HEK293 (cell line): ENCODE results near the gene THBS3.

Source experiments
- CTCF ChIA-PET: fragments of 350-600 bp; formaldehyde crosslinking; extraction: SDS; loops from one replicate; lab custom pipeline; 2021; ENCODE audit warnings: antibody characterized with exemption; lab: Yijun Ruan, JAX
- POLR2A ChIA-PET: fragments of 300-600 bp; formaldehyde crosslinking; extraction: SDS; loops from one replicate; lab custom pipeline; 2020; ENCODE audit warnings: antibody characterized with exemption, inconsistent platforms; lab: Yijun Ruan, JAX
- H3K27ac ChIP-seq: fragments of 200-500 bp; sonication (Bioruptor generic); 2 replicates; pipeline ENCODE4 v1.5.1; 2014; ENCODE audit warnings: low read depth, low read length, control low read depth, inconsistent platforms; ENCODE audit errors: extremely low read depth
- H3K36me3 ChIP-seq, 2 experiments: fragments of 200-500 bp in 1 of 2; sonication (Bioruptor generic) in 1 of 2; 1 replicate in 1 of 2; 2 replicates in 1 of 2; pipeline ENCODE4 v1.5.1; 2014 to 2017; ENCODE audit warnings: inconsistent platforms in 2 of 2, low read length in 2 of 2; ENCODE audit not compliant: control insufficient read depth in 2 of 2, insufficient read depth in 1 of 2
- H3K4me1 ChIP-seq: fragments of 200-500 bp; sonication (Bioruptor generic); 2 replicates; pipeline ENCODE4 v1.5.1; 2014; ENCODE audit warnings: mild to moderate bottlenecking, low read length, inconsistent platforms; ENCODE audit not compliant: control insufficient read depth, insufficient read depth
- H3K4me3 ChIP-seq: 2 replicates; pipeline ENCODE4 v1.5.1; 2011; ENCODE audit warnings: low read depth, mild to moderate bottlenecking, control low read depth, low read length, moderate library complexity
- H3K9me3 ChIP-seq: fragments of 200-500 bp; sonication (Bioruptor generic); 2 replicates; pipeline ENCODE4 v1.5.1; 2014; ENCODE audit warnings: low read depth, low read length, inconsistent platforms; ENCODE audit not compliant: control insufficient read depth, insufficient read depth
- GLI2 ChIP-seq: fragments of 450-650 bp; formaldehyde crosslinking; IDR thresholded peaks from 2 replicates; pipeline ENCODE4; 2017; ENCODE audit warnings: missing biosample characterization, missing genetic modification characterization, low read depth, borderline replicate concordance
- HOXD13 ChIP-seq: sonication (generic); formaldehyde crosslinking; IDR thresholded peaks from 2 replicates; pipeline ENCODE4 v1.8.0; 2022; ENCODE audit warnings: missing genetic modification reagents, borderline replicate concordance
- KLF8 ChIP-seq: fragments of 450-650 bp; formaldehyde crosslinking; IDR thresholded peaks from 2 replicates; pipeline ENCODE4 v1.5.1; 2016; ENCODE audit warnings: missing biosample characterization, missing genetic modification characterization
- SALL2 ChIP-seq: fragments of 450-650 bp; formaldehyde crosslinking; IDR thresholded peaks from 2 replicates; pipeline ENCODE4 v1.5.0; 2017; ENCODE audit warnings: missing biosample characterization, mild to moderate bottlenecking, missing genetic modification characterization, borderline replicate concordance
- ZBTB17 ChIP-seq: fragments of 450-650 bp; formaldehyde crosslinking; IDR thresholded peaks from 2 replicates; pipeline ENCODE4 v1.5.1; 2016; ENCODE audit warnings: missing biosample characterization, missing genetic modification characterization
- ZBTB7A ChIP-seq: fragments of 450-650 bp; formaldehyde crosslinking; IDR thresholded peaks from 2 replicates; pipeline ENCODE4 v1.5.1; 2016; ENCODE audit warnings: low read depth, missing biosample characterization, missing genetic modification characterization
- ZNF10 ChIP-seq: fragments of 450-650 bp; formaldehyde crosslinking; IDR thresholded peaks from 2 replicates; pipeline ENCODE4 v1.5.1; 2017; ENCODE audit warnings: missing biosample characterization, missing genetic modification characterization
- ZNF114 ChIP-seq: fragments of 450-650 bp; formaldehyde crosslinking; IDR thresholded peaks from 2 replicates; pipeline ENCODE4 v1.5.0; 2017; ENCODE audit warnings: missing biosample characterization, missing genetic modification characterization
- ZNF155 ChIP-seq: fragments of 450-650 bp; formaldehyde crosslinking; IDR thresholded peaks from 2 replicates; pipeline ENCODE4 v1.5.1; 2016; ENCODE audit warnings: missing biosample characterization, missing genetic modification characterization
- ZNF174 ChIP-seq: fragments of 450-650 bp; formaldehyde crosslinking; IDR thresholded peaks from 2 replicates; pipeline ENCODE4 v1.5.0; 2017; ENCODE audit warnings: missing biosample characterization, mild to moderate bottlenecking, missing genetic modification characterization
- ZNF184 ChIP-seq: fragments of 450-650 bp; IDR thresholded peaks from 2 replicates; pipeline ENCODE4 v1.5.1; 2018; ENCODE audit warnings: missing biosample characterization, mild to moderate bottlenecking, missing genetic modification characterization
- ZNF239 ChIP-seq: fragments of 450-650 bp; formaldehyde crosslinking; IDR thresholded peaks from 2 replicates; pipeline ENCODE4 v1.5.1; 2016; ENCODE audit warnings: missing biosample characterization, missing genetic modification characterization
- ZNF366 ChIP-seq: fragments of 450-650 bp; formaldehyde crosslinking; conservative IDR thresholded peaks from 2 replicates; pipeline ENCODE4 v1.5.1; 2016; ENCODE audit warnings: missing biosample characterization, missing genetic modification characterization
- ZNF37A ChIP-seq: fragments of 450-650 bp; IDR thresholded peaks from 2 replicates; pipeline ENCODE4 v1.5.1; 2018; ENCODE audit warnings: missing biosample characterization, missing genetic modification characterization
- ZNF404 ChIP-seq: fragments of 450-650 bp; formaldehyde crosslinking; IDR thresholded peaks from 2 replicates; pipeline ENCODE4 v1.5.1; 2017; ENCODE audit warnings: missing biosample characterization, missing genetic modification characterization
- ZNF48 ChIP-seq: fragments of 450-650 bp; formaldehyde crosslinking; IDR thresholded peaks from 2 replicates; pipeline ENCODE4 v1.5.1; 2016; ENCODE audit warnings: missing biosample characterization, missing genetic modification characterization
- ZNF561 ChIP-seq: fragments of 450-650 bp; IDR thresholded peaks from 2 replicates; pipeline ENCODE4 v1.5.1; 2018; ENCODE audit warnings: missing biosample characterization, missing genetic modification characterization, borderline replicate concordance
- ZNF585B ChIP-seq: fragments of 450-650 bp; formaldehyde crosslinking; IDR thresholded peaks from 2 replicates; pipeline ENCODE4 v1.5.1; 2016; ENCODE audit warnings: missing biosample characterization, missing genetic modification characterization
- ZNF658 ChIP-seq: fragments of 450-650 bp; formaldehyde crosslinking; IDR thresholded peaks from 2 replicates; pipeline ENCODE4; 2016; ENCODE audit warnings: missing biosample characterization, missing genetic modification characterization
- ZNF707 ChIP-seq: fragments of 450-650 bp; formaldehyde crosslinking; IDR thresholded peaks from 2 replicates; pipeline ENCODE4 v1.5.1; 2016; ENCODE audit warnings: missing biosample characterization, missing genetic modification characterization
- ZNF76 ChIP-seq: fragments of 450-650 bp; formaldehyde crosslinking; IDR thresholded peaks from 2 replicates; pipeline ENCODE4; 2016; ENCODE audit warnings: low read depth, missing biosample characterization, missing genetic modification characterization, borderline replicate concordance
- ZNF777 ChIP-seq: fragments of 450-650 bp; formaldehyde crosslinking; IDR thresholded peaks from 2 replicates; pipeline ENCODE4 v1.5.1; 2017; ENCODE audit warnings: missing biosample characterization, missing genetic modification characterization, borderline replicate concordance
- ZNF792 ChIP-seq: fragments of 450-650 bp; formaldehyde crosslinking; IDR thresholded peaks from 2 replicates; pipeline ENCODE4 v1.5.1; 2016; ENCODE audit warnings: missing biosample characterization, missing genetic modification characterization
- TF ChIP-seq, protein P1 (sequence below): fragments of 450-650 bp; formaldehyde crosslinking; IDR thresholded peaks from 2 replicates; pipeline ENCODE4 v1.5.1; 2016; ENCODE audit warnings: missing biosample characterization, missing genetic modification characterization
- TF ChIP-seq, protein P2 (sequence below): fragments of 450-650 bp; formaldehyde crosslinking; IDR thresholded peaks from 2 replicates; pipeline ENCODE4 v1.5.1; 2016; ENCODE audit warnings: missing biosample characterization, missing genetic modification characterization, low read depth

THBS3 gene

DNA sequence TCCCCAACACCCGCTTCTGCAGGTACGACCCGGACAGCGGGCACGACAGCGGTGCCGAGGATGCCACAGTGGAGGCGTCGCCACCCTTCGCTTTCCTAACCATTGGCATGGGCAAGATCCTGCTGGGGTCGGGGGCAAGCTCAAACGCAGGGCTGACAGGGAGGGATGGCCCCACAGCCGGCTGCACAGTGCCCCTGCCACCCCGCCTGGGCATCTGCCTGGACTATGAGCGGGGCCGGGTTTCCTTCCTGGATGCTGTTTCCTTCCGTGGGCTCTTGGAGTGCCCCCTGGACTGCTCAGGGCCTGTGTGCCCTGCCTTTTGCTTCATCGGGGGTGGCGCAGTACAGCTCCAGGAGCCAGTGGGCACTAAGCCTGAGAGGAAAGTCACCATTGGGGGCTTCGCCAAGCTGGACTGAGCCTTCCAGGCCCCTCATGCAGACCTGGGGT lies 23.9 kb downstream of the THBS3 start (continued):
- no peak for TF ChIP-seq KLF8 (tag by site-specific recombination)
- TF ChIP-seq ZNF777 = no peak
- no peak for TF ChIP-seq ZNF37A (tag by site-specific recombination)
- TF ChIP-seq ZBTB17 (tag by site-specific recombination) = no peak
- no peak for TF ChIP-seq ZNF184
- no peak for TF ChIP-seq ZNF10 (tag by site-specific recombination)
- no peak for TF ChIP-seq SALL2 (tag by site-specific recombination)
- TF ChIP-seq ZNF48 (tag by site-specific recombination) = no peak

DNA sequence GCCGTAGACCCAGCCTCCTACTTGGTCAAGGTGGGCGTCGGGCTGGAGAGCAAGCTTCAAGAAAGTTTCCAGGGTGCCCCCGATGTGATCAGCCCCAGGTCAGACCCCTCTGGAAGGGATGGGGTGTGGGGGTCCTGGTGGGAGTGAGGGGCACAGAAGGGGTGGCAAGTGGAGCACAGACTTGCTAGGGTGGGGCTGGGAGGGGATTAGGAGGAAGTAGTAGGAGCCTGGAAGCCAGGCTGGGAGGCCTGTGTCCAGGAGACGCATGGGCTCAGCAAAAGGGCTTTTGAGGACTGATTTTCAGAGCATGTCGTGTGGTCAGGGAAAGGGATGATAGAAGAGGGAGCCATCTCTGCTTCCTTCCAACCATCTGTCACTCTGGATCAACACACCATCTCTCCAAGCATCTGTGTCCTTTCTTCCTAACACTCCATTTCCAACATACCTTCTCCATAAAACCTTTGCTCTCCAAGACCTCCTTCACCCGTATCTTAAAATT lies 25.6 kb downstream of the THBS3 start:
- Histone ChIP-seq H3K4me1 (no peaks in the 10 kb centered on the region), H3K36me3 (no peaks in the 10 kb centered on the region), H3K9me3 (no peaks in the 10 kb centered on the region), H3K27ac (no peak overlapping the region), H3K4me3 (no peak overlapping the region)
- CTCF ChIA-PET = interaction anchor here (0.7 to 3.1 kb wide), 3 partner anchors 9 to 25 kb away, joined by 4 to 21 read pairs (median 6); partner anchors contain the start of gene KRTCAP2
- POLR2A ChIA-PET = interaction anchor here (0.6 kb wide), 1 partner anchor 1183 kb away, joined by 4 read pairs; no protein-coding TSS in a partner anchor
- TF ChIP-seq GLI2 = no peak
- no peak for TF ChIP-seq ZNF404 (tag by site-specific recombination)
- TF ChIP-seq ZNF114 = no peak
- TF ChIP-seq ZNF707 (tag by site-specific recombination) = no peak
- TF ChIP-seq ZNF10 (tag by site-specific recombination) = no peak
- TF ChIP-seq ZBTB7A = no peak
- no peak for TF ChIP-seq ZNF561 (tag by site-specific recombination)
- no peak for TF ChIP-seq HOXD13 (CRISPR knock-in tag)
- no peak for TF ChIP-seq ZNF366 (tag by site-specific recombination)
- no peak for TF ChIP-seq ZNF658 (tag by site-specific recombination)
- no peak for TF ChIP-seq ZNF76 (tag by site-specific recombination)
- no peak for TF ChIP-seq ZNF155
- no peak for TF ChIP-seq ZNF792 (tag by site-specific recombination)
- TF ChIP-seq, protein P1, sequence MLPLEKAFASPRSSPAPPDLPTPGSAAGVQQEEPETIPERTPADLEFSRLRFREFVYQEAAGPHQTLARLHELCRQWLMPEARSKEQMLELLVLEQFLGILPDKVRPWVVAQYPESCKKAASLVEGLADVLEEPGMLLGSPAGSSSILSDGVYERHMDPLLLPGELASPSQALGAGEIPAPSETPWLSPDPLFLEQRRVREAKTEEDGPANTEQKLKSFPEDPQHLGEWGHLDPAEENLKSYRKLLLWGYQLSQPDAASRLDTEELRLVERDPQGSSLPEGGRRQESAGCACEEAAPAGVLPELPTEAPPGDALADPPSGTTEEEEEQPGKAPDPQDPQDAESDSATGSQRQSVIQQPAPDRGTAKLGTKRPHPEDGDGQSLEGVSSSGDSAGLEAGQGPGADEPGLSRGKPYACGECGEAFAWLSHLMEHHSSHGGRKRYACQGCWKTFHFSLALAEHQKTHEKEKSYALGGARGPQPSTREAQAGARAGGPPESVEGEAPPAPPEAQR (tag by site-specific recombination) = no peak
- no peak for TF ChIP-seq ZNF585B
- no peak for TF ChIP-seq ZNF239 (tag by site-specific recombination)
- no peak for TF ChIP-seq ZNF174
- TF ChIP-seq, protein P2, sequence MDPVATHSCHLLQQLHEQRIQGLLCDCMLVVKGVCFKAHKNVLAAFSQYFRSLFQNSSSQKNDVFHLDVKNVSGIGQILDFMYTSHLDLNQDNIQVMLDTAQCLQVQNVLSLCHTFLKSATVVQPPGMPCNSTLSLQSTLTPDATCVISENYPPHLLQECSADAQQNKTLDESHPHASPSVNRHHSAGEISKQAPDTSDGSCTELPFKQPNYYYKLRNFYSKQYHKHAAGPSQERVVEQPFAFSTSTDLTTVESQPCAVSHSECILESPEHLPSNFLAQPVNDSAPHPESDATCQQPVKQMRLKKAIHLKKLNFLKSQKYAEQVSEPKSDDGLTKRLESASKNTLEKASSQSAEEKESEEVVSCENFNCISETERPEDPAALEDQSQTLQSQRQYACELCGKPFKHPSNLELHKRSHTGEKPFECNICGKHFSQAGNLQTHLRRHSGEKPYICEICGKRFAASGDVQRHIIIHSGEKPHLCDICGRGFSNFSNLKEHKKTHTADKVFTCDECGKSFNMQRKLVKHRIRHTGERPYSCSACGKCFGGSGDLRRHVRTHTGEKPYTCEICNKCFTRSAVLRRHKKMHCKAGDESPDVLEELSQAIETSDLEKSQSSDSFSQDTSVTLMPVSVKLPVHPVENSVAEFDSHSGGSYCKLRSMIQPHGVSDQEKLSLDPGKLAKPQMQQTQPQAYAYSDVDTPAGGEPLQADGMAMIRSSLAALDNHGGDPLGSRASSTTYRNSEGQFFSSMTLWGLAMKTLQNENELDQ (tag by site-specific recombination) = no peak
